PC-9 (cell line): ENCODE measurements around the gene ACSL3.

Experiments used
- CTCF ChIP-seq: fragments of 200-600 bp; sonication (generic); conservative IDR thresholded peaks from 2 replicates; pipeline ENCODE4 v1.6.1; 2017; ENCODE audit warnings: mixed run types, antibody characterized with exemption, mild to moderate bottlenecking, moderate library complexity
- EZH2 ChIP-seq: fragments of 200-600 bp; sonication (generic); IDR thresholded peaks from 2 replicates; pipeline ENCODE4 v1.8.0; 2017; ENCODE audit warnings: antibody characterized with exemption, low read depth

GRCh38 chr2:222848862-222849261 lies 12.0 kb upstream of the ACSL3 start:
- no peak for TF ChIP-seq CTCF
- TF ChIP-seq EZH2, result no peak
